ENCODE data around the gene ZFTA. TPM values are rescaled to one million over a fixed set of nuclear protein-coding genes. Genes with fewer than 3 reads are reported as not detected.

Gene ZFTA
- total RNA-seq, 4 donors from 2014 or later: 13.2 to 31.8 (median 24.5) TPM

DNA sequence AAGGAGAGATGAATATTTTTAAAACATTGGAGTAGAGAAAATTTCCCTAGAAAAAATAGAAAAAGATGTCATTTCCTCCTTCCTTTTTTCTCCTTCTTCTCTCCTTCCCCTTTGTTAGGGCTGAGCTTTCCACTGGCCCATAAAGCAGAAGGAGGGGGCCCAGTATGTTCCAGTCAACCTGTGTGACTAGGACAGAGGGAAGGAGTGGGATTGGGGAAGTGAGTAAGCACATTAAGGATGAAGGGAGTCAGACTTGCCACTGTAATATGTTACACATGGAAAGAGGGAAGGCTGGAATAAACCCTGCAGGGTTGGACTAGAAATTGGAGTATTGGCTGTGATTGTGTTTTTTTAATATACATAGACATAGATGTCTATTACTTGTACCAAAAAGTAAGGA is 24.6 kb upstream of the ZFTA start:
- no peaks in the 10 kb centered on the region for H3K36me3 ChIP-seq
- no peaks in the 10 kb centered on the region for H3K27me3 ChIP-seq
- no peaks in the 10 kb centered on the region for H3K4me1 ChIP-seq
- no peak for ATAC-seq
- TF ChIP-seq, protein P1, sequence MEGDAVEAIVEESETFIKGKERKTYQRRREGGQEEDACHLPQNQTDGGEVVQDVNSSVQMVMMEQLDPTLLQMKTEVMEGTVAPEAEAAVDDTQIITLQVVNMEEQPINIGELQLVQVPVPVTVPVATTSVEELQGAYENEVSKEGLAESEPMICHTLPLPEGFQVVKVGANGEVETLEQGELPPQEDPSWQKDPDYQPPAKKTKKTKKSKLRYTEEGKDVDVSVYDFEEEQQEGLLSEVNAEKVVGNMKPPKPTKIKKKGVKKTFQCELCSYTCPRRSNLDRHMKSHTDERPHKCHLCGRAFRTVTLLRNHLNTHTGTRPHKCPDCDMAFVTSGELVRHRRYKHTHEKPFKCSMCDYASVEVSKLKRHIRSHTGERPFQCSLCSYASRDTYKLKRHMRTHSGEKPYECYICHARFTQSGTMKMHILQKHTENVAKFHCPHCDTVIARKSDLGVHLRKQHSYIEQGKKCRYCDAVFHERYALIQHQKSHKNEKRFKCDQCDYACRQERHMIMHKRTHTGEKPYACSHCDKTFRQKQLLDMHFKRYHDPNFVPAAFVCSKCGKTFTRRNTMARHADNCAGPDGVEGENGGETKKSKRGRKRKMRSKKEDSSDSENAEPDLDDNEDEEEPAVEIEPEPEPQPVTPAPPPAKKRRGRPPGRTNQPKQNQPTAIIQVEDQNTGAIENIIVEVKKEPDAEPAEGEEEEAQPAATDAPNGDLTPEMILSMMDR (IDR thresholded peaks at IDR 0.05): no peak
- TF ChIP-seq POLR2AphosphoS5 (IDR thresholded peaks at IDR 0.05) (no peak), EP300 (IDR thresholded peaks at IDR 0.05) (no peak)
- H3K4me3 ChIP-seq: no peak overlapping the region
- H3K9me3 ChIP-seq: peaks cover 0 to 19% (median 0%) of the 10 kb centered on the region in 3 donors
- no peak overlapping the region for H3K27ac ChIP-seq

DNA sequence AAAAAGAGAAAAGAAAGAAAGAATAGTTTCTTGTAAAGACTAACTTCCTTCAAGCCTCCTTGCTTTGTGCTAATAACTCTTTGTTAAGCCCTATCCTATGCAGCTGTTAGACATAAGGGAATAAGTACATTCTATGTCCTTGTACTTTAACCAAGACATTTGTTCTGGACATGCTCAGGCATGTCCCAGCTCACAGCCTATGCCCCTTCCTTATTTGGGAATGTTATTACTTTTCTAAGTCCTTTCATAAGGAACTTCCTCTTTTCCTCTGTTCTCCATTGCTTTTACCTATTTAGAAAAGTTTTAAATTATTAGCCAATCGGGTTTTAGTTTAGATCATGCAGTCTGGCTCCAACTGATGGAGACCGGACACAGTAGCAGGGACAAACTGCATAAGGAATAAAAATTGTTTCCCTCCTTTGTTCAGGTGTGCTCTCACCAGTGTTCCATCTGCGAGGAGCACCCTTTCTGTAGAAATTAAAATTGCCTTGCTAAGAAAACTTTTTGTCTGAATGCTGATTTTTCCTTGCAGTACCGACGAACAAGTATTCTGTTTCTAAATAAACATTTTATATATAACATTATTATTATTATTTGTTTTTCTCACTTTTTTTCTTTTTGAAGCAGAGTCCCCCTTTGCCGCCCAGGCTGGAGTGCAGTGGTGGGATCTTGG is 23.1 kb upstream of the ZFTA start:
- TF ChIP-seq EP300 (IDR thresholded peaks at IDR 0.05) (no peak), POLR2AphosphoS5 (IDR thresholded peaks at IDR 0.05) (no peak), POLR2A (IDR thresholded peaks at IDR 0.05) (no peak)
- TF ChIP-seq, protein P1 (IDR thresholded peaks at IDR 0.05): no peak
- Histone ChIP-seq H3K4me1 (no peaks in the 10 kb centered on the region), H3K4me3 (no peak overlapping the region), H3K27ac (no peak overlapping the region), H3K36me3 (no peaks in the 10 kb centered on the region), H3K27me3 (no peaks in the 10 kb centered on the region), H3K9me3 (peaks cover 0 to 19% (median 0%) of the 10 kb centered on the region in 3 donors)
- ATAC-seq: no peak
- 86 to 94% methylated on average over 5 to 6 of the region's 6 CpGs for WGBS, 2 donors (ENCODE audit: low coverage in 1 of 2)

DNA sequence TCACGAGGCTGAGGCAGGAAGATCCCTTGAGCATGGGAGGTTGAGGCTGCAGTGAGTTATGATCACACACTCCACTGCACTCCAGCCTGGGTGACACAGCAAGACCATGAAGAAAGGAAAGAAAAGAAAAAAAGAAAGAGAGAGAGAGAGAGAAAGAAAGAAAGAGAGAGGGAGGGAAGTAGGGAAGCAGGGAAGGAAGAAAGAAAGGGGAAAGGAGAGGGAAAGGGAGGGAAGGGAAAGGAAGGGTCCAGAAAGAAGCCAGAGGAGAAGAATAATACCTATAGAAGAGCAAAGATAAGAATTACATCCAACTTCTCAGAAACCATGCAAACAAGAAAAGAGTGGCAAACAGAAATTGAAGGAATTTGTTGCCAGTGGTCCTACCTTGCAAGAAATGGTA is 17.2 kb upstream of the ZFTA start:
- no peak for TF ChIP-seq POLR2A (IDR thresholded peaks at IDR 0.05)
- no peak for TF ChIP-seq EP300 (IDR thresholded peaks at IDR 0.05)
- TF ChIP-seq, protein P1 (IDR thresholded peaks at IDR 0.05): no peak
- no peak for TF ChIP-seq POLR2AphosphoS5 (IDR thresholded peaks at IDR 0.05)
- no peak for ATAC-seq
- Histone ChIP-seq H3K4me1 (no peaks in the 10 kb centered on the region), H3K9me3 (no peaks in the 10 kb centered on the region), H3K27ac (no peak overlapping the region), H3K27me3 (no peaks in the 10 kb centered on the region), H3K36me3 (no peaks in the 10 kb centered on the region), H3K4me3 (no peak overlapping the region)
- 73% methylated on average over 1 of the region's 1 CpG; no CpG with 5 or more reads in 1 of the 2 donors for WGBS, 2 donors (ENCODE audit: low coverage in 1 of 2)

DNA sequence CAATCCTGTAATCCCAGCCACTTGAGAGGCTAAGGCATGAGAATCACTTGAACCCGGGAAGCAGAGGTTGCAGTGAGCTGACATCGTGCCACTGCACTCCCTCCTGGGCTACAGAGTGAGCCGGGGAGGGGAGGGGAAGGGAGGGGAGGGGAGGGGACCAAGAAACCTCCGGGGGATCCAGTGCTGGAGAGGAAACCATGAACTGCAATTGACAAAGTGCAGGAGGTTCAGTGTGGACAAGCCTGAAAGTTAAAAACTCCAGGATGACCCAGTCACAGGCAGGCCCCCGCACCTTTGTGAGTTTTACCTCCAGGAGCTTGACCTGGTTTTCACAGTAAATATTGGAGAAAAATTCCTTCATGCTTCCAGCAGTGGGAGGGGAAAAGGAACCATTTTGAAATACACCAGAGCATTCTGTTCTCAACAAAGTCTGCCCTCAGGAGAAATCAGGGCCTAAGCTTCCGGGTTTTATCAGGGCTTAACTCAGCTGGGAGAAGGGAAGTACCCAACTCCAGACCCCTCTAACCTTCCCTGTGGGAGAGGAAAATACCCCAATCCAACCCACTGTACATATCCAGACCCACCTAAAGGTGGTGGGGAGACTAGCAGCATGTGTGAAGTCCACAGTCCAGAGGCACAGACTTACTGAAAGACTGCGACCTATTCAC is 15.5 kb upstream of the ZFTA start:
- 42 to 55% methylated on average over 4 to 5 of the region's 7 CpGs for WGBS, 2 donors (ENCODE audit: low coverage in 1 of 2)
- Histone ChIP-seq H3K36me3 (no peaks in the 10 kb centered on the region), H3K9me3 (no peaks in the 10 kb centered on the region), H3K4me1 (no peaks in the 10 kb centered on the region), H3K4me3 (no peak overlapping the region), H3K27me3 (no peaks in the 10 kb centered on the region), H3K27ac (no peak overlapping the region)
- no peak for TF ChIP-seq POLR2AphosphoS5 (IDR thresholded peaks at IDR 0.05)
- TF ChIP-seq, protein P1 (IDR thresholded peaks at IDR 0.05): no peak
- no peak for TF ChIP-seq EP300 (IDR thresholded peaks at IDR 0.05)
- no peak for TF ChIP-seq POLR2A (IDR thresholded peaks at IDR 0.05)
- ATAC-seq: no peak

DNA sequence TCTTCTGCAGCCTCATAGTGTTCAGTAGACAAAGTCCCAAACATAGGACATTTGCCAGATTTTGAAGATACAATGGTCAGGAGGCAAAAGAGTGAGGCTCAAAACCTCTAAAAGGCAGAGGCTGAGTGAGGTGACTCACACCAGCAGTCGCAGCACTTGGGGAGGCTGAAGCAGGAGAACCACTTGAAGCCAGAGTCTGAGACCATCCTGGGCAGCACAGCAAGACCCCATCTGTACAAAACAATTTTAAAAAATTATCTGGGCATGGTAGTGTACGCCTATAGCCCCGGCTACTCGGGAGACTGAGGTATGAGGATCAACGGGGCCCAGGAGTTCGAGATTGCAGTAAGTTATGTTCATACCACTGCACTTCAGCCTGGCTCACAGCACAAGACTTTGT is 14.2 kb upstream of the ZFTA start:
- WGBS, 2 donors (ENCODE audit: low coverage in 1 of 2): 91 to 100% methylated on average over 3 to 4 of the region's 6 CpGs
- Histone ChIP-seq H3K27ac (no peak overlapping the region), H3K36me3 (no peaks in the 10 kb centered on the region), H3K4me3 (no peak overlapping the region), H3K27me3 (no peaks in the 10 kb centered on the region), H3K9me3 (no peaks in the 10 kb centered on the region), H3K4me1 (no peaks in the 10 kb centered on the region)
- TF ChIP-seq, protein P1 (IDR thresholded peaks at IDR 0.05): no peak
- TF ChIP-seq EP300 (IDR thresholded peaks at IDR 0.05): no peak
- no peak for TF ChIP-seq POLR2A (IDR thresholded peaks at IDR 0.05)
- TF ChIP-seq POLR2AphosphoS5 (IDR thresholded peaks at IDR 0.05): no peak
- no peak for ATAC-seq

Data from gastroesophageal sphincter (tissue), 4 donors.